Activated naive CD4-positive, alpha-beta T cell treated with anti-CD3 and anti-CD28 coated beads, Interleukin-2, amount 10 ng/mL, durations not matched to agents 7 days and 5 days (primary cell): ENCODE results near the gene C17orf100.

ENCODE experiments used
- CTCF ChIA-PET: fragments of 350-600 bp; sonication (Branson Sonifier 250); formaldehyde crosslinking; loops from one replicate; lab custom pipeline; 2021; ENCODE audit warnings: antibody characterized with exemption; lab: Charles Lee
- DNase-seq: peaks from one replicate; pipeline ENCODE4 v3.0.0-alpha.2; 2020
- H3K27ac Mint-ChIP-seq: one replicate; pipeline ENCODE4 v1.8.0; 2021; ENCODE audit warnings: mild to moderate bottlenecking, moderate library complexity, mixed read lengths
- H3K27me3 Mint-ChIP-seq: one replicate; pipeline ENCODE4 v1.8.0; 2021; ENCODE audit warnings: mild to moderate bottlenecking, mixed read lengths
- H3K36me3 Mint-ChIP-seq: one replicate; pipeline ENCODE4 v1.8.0; 2021; ENCODE audit warnings: mixed read lengths
- H3K4me1 Mint-ChIP-seq: one replicate; pipeline ENCODE4 v1.8.0; 2021; ENCODE audit warnings: mixed read lengths
- H3K4me3 Mint-ChIP-seq: one replicate; pipeline ENCODE4 v1.8.0; 2021; ENCODE audit warnings: mild to moderate bottlenecking, moderate library complexity, mixed read lengths
- H3K9me3 Mint-ChIP-seq: one replicate; pipeline ENCODE4 v1.8.0; 2021; ENCODE audit warnings: mixed read lengths

Gene C17orf100

GRCh38 chr17:6668219-6668618, 16.7 kb downstream of the C17orf100 start:
- Mint-ChIP-seq H3K27me3 (no peaks in the 10 kb centered on the region), H3K4me1 (peaks cover 2% of the 10 kb centered on the region), H3K9me3 (no peaks in the 10 kb centered on the region), H3K27ac (peak overlapping the region; percentile 58), H3K4me3 (no peak overlapping the region), H3K36me3 (no peaks in the 10 kb centered on the region)
- no peak for DNase-seq
- CTCF ChIA-PET, result interaction anchor here (1.1 to 3.4 kb wide), 2 partner anchors 226 to 242 kb away, joined by 3 to 8 read pairs; no protein-coding TSS in a partner anchor

GRCh38 chr17:6668727-6669425, 17.3 kb downstream of the C17orf100 start:
- Mint-ChIP-seq H3K27ac (no peak overlapping the region), H3K4me3 (no peak overlapping the region), H3K36me3 (no peaks in the 10 kb centered on the region), H3K4me1 (peaks cover 2% of the 10 kb centered on the region), H3K27me3 (no peaks in the 10 kb centered on the region), H3K9me3 (no peaks in the 10 kb centered on the region)
- no peak for DNase-seq
- CTCF ChIA-PET, result interaction anchor here (0.7 to 1.2 kb wide), 4 partner anchors 29 to 242 kb away, joined by 3 read pairs; no protein-coding TSS in a partner anchor

GRCh38 chr17:6669479-6670212, 18.1 kb downstream of the C17orf100 start:
- peaks cover 2% of the 10 kb centered on the region for H3K4me1 Mint-ChIP-seq
- no peak overlapping the region for H3K27ac Mint-ChIP-seq
- no peak overlapping the region for H3K4me3 Mint-ChIP-seq
- H3K36me3 Mint-ChIP-seq, result no peaks in the 10 kb centered on the region
- DNase-seq, result no peak
- CTCF ChIA-PET, result interaction anchor here (0.7 to 1.2 kb wide), 3 partner anchors 28 to 225 kb away, joined by 3 read pairs; no protein-coding TSS in a partner anchor
- H3K9me3 Mint-ChIP-seq, result no peaks in the 10 kb centered on the region
- no peaks in the 10 kb centered on the region for H3K27me3 Mint-ChIP-seq

- Mint-ChIP-seq H3K4me3 (no peak overlapping the region), H3K36me3 (no peaks in the 10 kb centered on the region), H3K9me3 (no peaks in the 10 kb centered on the region), H3K27me3 (no peaks in the 10 kb centered on the region), H3K4me1 (peaks cover 2% of the 10 kb centered on the region), H3K27ac (no peak overlapping the region)
- CTCF ChIA-PET, result no interaction called here
- no peak for DNase-seq
Measured at GRCh38 chr17:6670571-6670970, 19.0 kb downstream of the C17orf100 start.

GRCh38 chr17:6670999-6671398, 19.4 kb downstream of the C17orf100 start:
- H3K27me3 Mint-ChIP-seq, result no peaks in the 10 kb centered on the region
- no peak overlapping the region for H3K27ac Mint-ChIP-seq
- no peaks in the 10 kb centered on the region for H3K36me3 Mint-ChIP-seq
- CTCF ChIA-PET, result no interaction called here
- no peak overlapping the region for H3K4me3 Mint-ChIP-seq
- no peak for DNase-seq
- H3K4me1 Mint-ChIP-seq, result peaks cover 2% of the 10 kb centered on the region
- no peaks in the 10 kb centered on the region for H3K9me3 Mint-ChIP-seq

- CTCF ChIA-PET, result no interaction called here
Measured at GRCh38 chr17:6671431-6671830, 19.9 kb downstream of the C17orf100 start.

GRCh38 chr17:6674586-6674985, 23.0 kb downstream of the C17orf100 start:
- Mint-ChIP-seq H3K27me3 (peaks cover 28% of the 10 kb centered on the region), H3K9me3 (no peaks in the 10 kb centered on the region), H3K36me3 (no peaks in the 10 kb centered on the region), H3K27ac (no peak overlapping the region), H3K4me3 (no peak overlapping the region), H3K4me1 (peaks cover 9% of the 10 kb centered on the region)
- CTCF ChIA-PET, result no interaction called here
- DNase-seq, result no peak

More at GRCh38 chr17:6671431-6671830, 19.9 kb downstream of the C17orf100 start:
- Mint-ChIP-seq H3K36me3 (no peaks in the 10 kb centered on the region), H3K27me3 (peaks cover 3% of the 10 kb centered on the region), H3K9me3 (no peaks in the 10 kb centered on the region), H3K27ac (no peak overlapping the region), H3K4me3 (no peak overlapping the region), H3K4me1 (peaks cover 2% of the 10 kb centered on the region)
- DNase-seq, result no peak

- no peak for DNase-seq
- no peak overlapping the region for H3K4me3 Mint-ChIP-seq
- peaks cover 32% of the 10 kb centered on the region for H3K27me3 Mint-ChIP-seq
- H3K9me3 Mint-ChIP-seq, result no peaks in the 10 kb centered on the region
- H3K4me1 Mint-ChIP-seq, result peaks cover 9% of the 10 kb centered on the region
- no peaks in the 10 kb centered on the region for H3K36me3 Mint-ChIP-seq
- CTCF ChIA-PET, result no interaction called here
- H3K27ac Mint-ChIP-seq, result no peak overlapping the region
Measured at GRCh38 chr17:6675201-6675825, 23.8 kb downstream of the C17orf100 start.

GRCh38 chr17:6676802-6677157, 25.2 kb downstream of the C17orf100 start:
- no peak for DNase-seq
- no peak overlapping the region for H3K4me3 Mint-ChIP-seq
- no peaks in the 10 kb centered on the region for H3K36me3 Mint-ChIP-seq
- H3K4me1 Mint-ChIP-seq, result peaks cover 9% of the 10 kb centered on the region
- H3K9me3 Mint-ChIP-seq, result no peaks in the 10 kb centered on the region
- peaks cover 39% of the 10 kb centered on the region for H3K27me3 Mint-ChIP-seq
- CTCF ChIA-PET, result interaction anchor here (1.5 kb wide), 1 partner anchor 10 kb away, joined by 5 read pairs; no protein-coding TSS in a partner anchor
- no peak overlapping the region for H3K27ac Mint-ChIP-seq

- H3K4me1 Mint-ChIP-seq, result peaks cover 9% of the 10 kb centered on the region
- peaks cover 44% of the 10 kb centered on the region for H3K27me3 Mint-ChIP-seq
- DNase-seq, result peak; percentile 29
- CTCF ChIA-PET, result interaction anchor here (0.9 to 1.5 kb wide), 2 partner anchors 11 to 74 kb away, joined by 3 to 5 read pairs; no protein-coding TSS in a partner anchor
- no peaks in the 10 kb centered on the region for H3K36me3 Mint-ChIP-seq
- H3K9me3 Mint-ChIP-seq, result no peaks in the 10 kb centered on the region
- no peak overlapping the region for H3K27ac Mint-ChIP-seq
- H3K4me3 Mint-ChIP-seq, result no peak overlapping the region
Measured at GRCh38 chr17:6677158-6677831, 25.7 kb downstream of the C17orf100 start.

- DNase-seq, result no peak
- CTCF ChIA-PET, result interaction anchor here (0.9 to 1.5 kb wide), 2 partner anchors 11 to 73 kb away, joined by 3 to 5 read pairs; no protein-coding TSS in a partner anchor
- H3K36me3 Mint-ChIP-seq, result no peaks in the 10 kb centered on the region
- H3K4me3 Mint-ChIP-seq, result no peak overlapping the region
- peaks cover 51% of the 10 kb centered on the region for H3K27me3 Mint-ChIP-seq
- H3K9me3 Mint-ChIP-seq, result no peaks in the 10 kb centered on the region
- H3K27ac Mint-ChIP-seq, result no peak overlapping the region
- H3K4me1 Mint-ChIP-seq, result peaks cover 9% of the 10 kb centered on the region
Measured at GRCh38 chr17:6677946-6678345, 26.4 kb downstream of the C17orf100 start.

GRCh38 chr17:6679241-6679640, 27.7 kb downstream of the C17orf100 start:
- no peaks in the 10 kb centered on the region for H3K36me3 Mint-ChIP-seq
- peaks cover 53% of the 10 kb centered on the region for H3K27me3 Mint-ChIP-seq
- H3K9me3 Mint-ChIP-seq, result no peaks in the 10 kb centered on the region
- H3K4me3 Mint-ChIP-seq, result no peak overlapping the region
- H3K27ac Mint-ChIP-seq, result no peak overlapping the region
- no peak for DNase-seq
- CTCF ChIA-PET, result no interaction called here
- H3K4me1 Mint-ChIP-seq, result peaks cover 9% of the 10 kb centered on the region

- CTCF ChIA-PET, result no interaction called here
- H3K9me3 Mint-ChIP-seq, result no peaks in the 10 kb centered on the region
Measured at GRCh38 chr17:6681176-6681575, 29.6 kb downstream of the C17orf100 start.

GRCh38 chr17:6681671-6682070, 30.1 kb downstream of the C17orf100 start:
- CTCF ChIA-PET, result interaction anchor here (0.7 kb wide), 1 partner anchor 18 kb away, joined by 3 read pairs; no protein-coding TSS in a partner anchor
- Mint-ChIP-seq H3K27ac (no peak overlapping the region), H3K27me3 (peaks cover 61% of the 10 kb centered on the region), H3K9me3 (no peaks in the 10 kb centered on the region), H3K4me3 (no peak overlapping the region), H3K4me1 (peaks cover 9% of the 10 kb centered on the region), H3K36me3 (no peaks in the 10 kb centered on the region)
- DNase-seq, result no peak

More at GRCh38 chr17:6681176-6681575, 29.6 kb downstream of the C17orf100 start:
- Mint-ChIP-seq H3K27me3 (peaks cover 62% of the 10 kb centered on the region), H3K27ac (no peak overlapping the region), H3K4me1 (peaks cover 9% of the 10 kb centered on the region), H3K4me3 (no peak overlapping the region), H3K36me3 (no peaks in the 10 kb centered on the region)
- no peak for DNase-seq
